ENCODE results near the gene UMAD1. TPM values are rescaled to one million over a fixed set of nuclear protein-coding genes. Genes with fewer than 3 reads are reported as not detected.

The UMAD1 gene
- total RNA-seq, 1 experiment from 2014 or later: 32.1 TPM

GRCh38 chr7:7769710-7770627, 129.4 kb downstream of the UMAD1 start:
- DNase-seq (ENCODE audit: low read depth, low spot score): no peak
- in situ Hi-C loops (cut with HindIII; ENCODE audit: low pct_unique_long_range_greater_than_20kb, low sequenced_read_pairs): no loop called here

GRCh38 chr7:7771452-7771851, 130.9 kb downstream of the UMAD1 start:
- in situ Hi-C loops (cut with HindIII; ENCODE audit: low pct_unique_long_range_greater_than_20kb, low sequenced_read_pairs): no loop called here
- DNase-seq (ENCODE audit: low read depth, low spot score): no peak

- in situ Hi-C loops (cut with HindIII; ENCODE audit: low pct_unique_long_range_greater_than_20kb, low sequenced_read_pairs): no loop called here
- DNase-seq (ENCODE audit: low read depth, low spot score): peak; percentile 15
Observed at GRCh38 chr7:7772397-7772821, 131.9 kb downstream of the UMAD1 start.

- DNase-seq (ENCODE audit: low read depth, low spot score): no peak
- in situ Hi-C loops (cut with HindIII; ENCODE audit: low pct_unique_long_range_greater_than_20kb, low sequenced_read_pairs): no loop called here
Observed at GRCh38 chr7:7773334-7774309, 133.1 kb downstream of the UMAD1 start.

- DNase-seq (ENCODE audit: low read depth, low spot score): peak; percentile 71
- in situ Hi-C loops (cut with HindIII; ENCODE audit: low pct_unique_long_range_greater_than_20kb, low sequenced_read_pairs): no loop called here
Observed at GRCh38 chr7:7779888-7780287, 139.3 kb downstream of the UMAD1 start.

- no peak for DNase-seq (ENCODE audit: low read depth, low spot score)
- in situ Hi-C loops (cut with HindIII; ENCODE audit: low pct_unique_long_range_greater_than_20kb, low sequenced_read_pairs): no loop called here
Observed at GRCh38 chr7:7783001-7783400, 142.4 kb downstream of the UMAD1 start.

- DNase-seq (ENCODE audit: low read depth, low spot score): no peak
- in situ Hi-C loops (cut with HindIII; ENCODE audit: low pct_unique_long_range_greater_than_20kb, low sequenced_read_pairs): no loop called here
Observed at GRCh38 chr7:7785344-7785973, 144.9 kb downstream of the UMAD1 start.

- in situ Hi-C loops (cut with HindIII; ENCODE audit: low pct_unique_long_range_greater_than_20kb, low sequenced_read_pairs): no loop called here
- DNase-seq (ENCODE audit: low read depth, low spot score): no peak
Observed at GRCh38 chr7:7786595-7786994, 146.0 kb downstream of the UMAD1 start.

- in situ Hi-C loops (cut with HindIII; ENCODE audit: low pct_unique_long_range_greater_than_20kb, low sequenced_read_pairs): no loop called here
- DNase-seq (ENCODE audit: low read depth, low spot score): no peak
Observed at GRCh38 chr7:7789551-7789988, 149.0 kb downstream of the UMAD1 start.

- in situ Hi-C loops (cut with HindIII; ENCODE audit: low pct_unique_long_range_greater_than_20kb, low sequenced_read_pairs): no loop called here
- no peak for DNase-seq (ENCODE audit: low read depth, low spot score)
Observed at GRCh38 chr7:7790041-7790741, 149.6 kb downstream of the UMAD1 start.

- DNase-seq (ENCODE audit: low read depth, low spot score): no peak
- in situ Hi-C loops (cut with HindIII; ENCODE audit: low pct_unique_long_range_greater_than_20kb, low sequenced_read_pairs): no loop called here
Observed at GRCh38 chr7:7791523-7791922, 151.0 kb downstream of the UMAD1 start.

- DNase-seq (ENCODE audit: low read depth, low spot score): no peak
- in situ Hi-C loops (cut with HindIII; ENCODE audit: low pct_unique_long_range_greater_than_20kb, low sequenced_read_pairs): no loop called here
Observed at GRCh38 chr7:7792056-7792455, 151.5 kb downstream of the UMAD1 start.

GRCh38 chr7:7793249-7793648, 152.7 kb downstream of the UMAD1 start:
- DNase-seq (ENCODE audit: low read depth, low spot score): no peak
- in situ Hi-C loops (cut with HindIII; ENCODE audit: low pct_unique_long_range_greater_than_20kb, low sequenced_read_pairs): no loop called here

- in situ Hi-C loops (cut with HindIII; ENCODE audit: low pct_unique_long_range_greater_than_20kb, low sequenced_read_pairs): no loop called here
- DNase-seq (ENCODE audit: low read depth, low spot score): no peak
Observed at GRCh38 chr7:7793921-7794320, 153.4 kb downstream of the UMAD1 start.

GRCh38 chr7:7795203-7795602, 154.7 kb downstream of the UMAD1 start:
- no peak for DNase-seq (ENCODE audit: low read depth, low spot score)
- in situ Hi-C loops (cut with HindIII; ENCODE audit: low pct_unique_long_range_greater_than_20kb, low sequenced_read_pairs): no loop called here

GRCh38 chr7:7795630-7796121, 155.1 kb downstream of the UMAD1 start:
- peak; percentile 17 for DNase-seq (ENCODE audit: low read depth, low spot score)
- in situ Hi-C loops (cut with HindIII; ENCODE audit: low pct_unique_long_range_greater_than_20kb, low sequenced_read_pairs): no loop called here

GRCh38 chr7:7798510-7798909, 158.0 kb downstream of the UMAD1 start:
- DNase-seq (ENCODE audit: low read depth, low spot score): no peak
- in situ Hi-C loops (cut with HindIII; ENCODE audit: low pct_unique_long_range_greater_than_20kb, low sequenced_read_pairs): no loop called here
